Endothelial cell (in vitro differentiated cells): Measurements from ENCODE around the gene SIRT4. TPM values are rescaled to one million over a fixed set of nuclear protein-coding genes. Genes with fewer than 3 reads are reported as not detected.

ENCODE experiments used
- DNase-seq: peaks from one replicate; pipeline ENCODE4 v3.0.0; 2021; ENCODE audit warnings: low spot score
- H3K27ac Mint-ChIP-seq: one replicate; pipeline ENCODE4 v1.8.0; 2021; ENCODE audit warnings: mixed read lengths, inconsistent platforms; ENCODE audit not compliant: unreplicated experiment
- H3K27me3 Mint-ChIP-seq: one replicate; pipeline ENCODE4 v1.8.0; 2021; ENCODE audit warnings: mild to moderate bottlenecking, moderate library complexity, mixed read lengths, inconsistent platforms; ENCODE audit not compliant: unreplicated experiment
- H3K36me3 Mint-ChIP-seq: one replicate; pipeline ENCODE4 v1.8.0; 2021; ENCODE audit warnings: mild to moderate bottlenecking, low read depth, mixed read lengths, inconsistent platforms; ENCODE audit not compliant: unreplicated experiment
- H3K4me1 Mint-ChIP-seq: one replicate; pipeline ENCODE4 v1.8.0; 2021; ENCODE audit warnings: mild to moderate bottlenecking, mixed read lengths, inconsistent platforms; ENCODE audit not compliant: unreplicated experiment
- H3K4me3 Mint-ChIP-seq: one replicate; pipeline ENCODE4 v1.8.0; 2021; ENCODE audit warnings: mild to moderate bottlenecking, mixed read lengths, inconsistent platforms; ENCODE audit not compliant: unreplicated experiment
- H3K9me3 Mint-ChIP-seq: one replicate; pipeline ENCODE4 v1.8.0; 2021; ENCODE audit warnings: mixed read lengths, inconsistent platforms; ENCODE audit not compliant: unreplicated experiment
- CTCF ChIP-seq: fragments of 200-600 bp; sonication (generic); IDR thresholded peaks from one replicate; pipeline ENCODE4 v1.5.0; 2021; ENCODE audit warnings: antibody characterized with exemption; ENCODE audit not compliant: unreplicated experiment
- total RNA-seq: library from RNA; stranded (reverse); fragmentation: NEBNext Ultra II Directional; extraction: Animal tissue kit (Norgen Biotek cat#: 25700); gene quantifications from one replicate; pipeline ENCODE4 v1.2.1, GENCODE V29; 2021; ENCODE audit not compliant: unreplicated experiment

The SIRT4 gene
- total RNA-seq, 1 donor from 2014 or later: 1.8 TPM

- H3K27me3 Mint-ChIP-seq: peaks cover 1% of the 10 kb centered on the region
- no peak for DNase-seq
- no peaks in the 10 kb centered on the region for H3K4me1 Mint-ChIP-seq
- no peak overlapping the region for H3K4me3 Mint-ChIP-seq
- TF ChIP-seq CTCF: no peak
- peaks cover 14% of the 10 kb centered on the region for H3K9me3 Mint-ChIP-seq
- no peak overlapping the region for H3K27ac Mint-ChIP-seq
- peaks cover 9% of the 10 kb centered on the region for H3K36me3 Mint-ChIP-seq
Measured at GRCh38 chr12:120339256-120339655, 37.1 kb downstream of the SIRT4 start.

- H3K27ac Mint-ChIP-seq: no peak overlapping the region
- no peak for TF ChIP-seq CTCF
- H3K4me1 Mint-ChIP-seq: no peaks in the 10 kb centered on the region
- H3K36me3 Mint-ChIP-seq: peaks cover 10% of the 10 kb centered on the region
- no peak for DNase-seq
- peaks cover 1% of the 10 kb centered on the region for H3K27me3 Mint-ChIP-seq
- peaks cover 5% of the 10 kb centered on the region for H3K9me3 Mint-ChIP-seq
- no peak overlapping the region for H3K4me3 Mint-ChIP-seq
Measured at GRCh38 chr12:120342175-120343038, 40.3 kb downstream of the SIRT4 start.

GRCh38 chr12:120343039-120343537 lies 41.0 kb downstream of the SIRT4 start:
- Mint-ChIP-seq H3K9me3 (no peaks in the 10 kb centered on the region), H3K4me3 (no peak overlapping the region), H3K4me1 (no peaks in the 10 kb centered on the region), H3K27me3 (peaks cover 1% of the 10 kb centered on the region), H3K27ac (no peak overlapping the region), H3K36me3 (peaks cover 7% of the 10 kb centered on the region)
- DNase-seq: no peak
- TF ChIP-seq CTCF: no peak

GRCh38 chr12:120343692-120344091 lies 41.6 kb downstream of the SIRT4 start:
- Mint-ChIP-seq H3K4me3 (no peak overlapping the region), H3K36me3 (peaks cover 4% of the 10 kb centered on the region), H3K27me3 (peaks cover 1% of the 10 kb centered on the region), H3K9me3 (no peaks in the 10 kb centered on the region), H3K4me1 (no peaks in the 10 kb centered on the region), H3K27ac (no peak overlapping the region)
- no peak for DNase-seq
- TF ChIP-seq CTCF: no peak

GRCh38 chr12:120346031-120346430 lies 43.9 kb downstream of the SIRT4 start:
- Mint-ChIP-seq H3K27ac (no peak overlapping the region), H3K4me1 (no peaks in the 10 kb centered on the region), H3K36me3 (peaks cover 3% of the 10 kb centered on the region), H3K9me3 (no peaks in the 10 kb centered on the region), H3K27me3 (peaks cover 1% of the 10 kb centered on the region), H3K4me3 (no peak overlapping the region)
- TF ChIP-seq CTCF: no peak
- no peak for DNase-seq
